ENCODE results near the gene FRMD6.
A peak's percentile ranks its signal among the peaks of the same experiment; 100 is the strongest.
"Not testable (repeated sequence)": the region's sequence is repeated elsewhere in the genome, so short reads cannot be mapped to it uniquely, and the experiment has no call there.

FRMD6 gene

DNA sequence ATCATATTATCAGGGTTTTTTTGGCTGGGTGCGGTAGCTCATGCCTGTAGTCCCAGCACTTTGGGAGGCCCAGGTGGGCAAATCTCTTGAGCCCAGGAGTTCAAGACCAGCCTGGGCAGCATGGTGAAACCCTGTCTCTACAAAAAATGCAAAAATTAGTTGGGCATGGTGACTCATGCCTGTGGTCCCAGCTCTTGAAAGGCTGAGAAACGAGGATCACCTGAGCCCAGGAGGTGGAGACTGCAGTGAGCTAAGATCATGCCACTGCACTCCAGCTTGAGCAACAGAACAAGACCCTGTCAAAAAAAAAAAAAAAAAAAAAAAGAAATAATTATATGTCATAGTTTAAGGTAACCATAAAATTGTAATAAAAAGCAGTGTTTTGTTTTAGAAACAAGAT lies 18.4 kb upstream of the FRMD6 start:
- H3K4ac ChIP-seq (ENCODE audit: low read depth in 1 of 2, low read length in 2 of 2), result not testable (repeated sequence)

GRCh38 chr14:51636109-51636508 lies 15.6 kb upstream of the FRMD6 start:
- no peak overlapping the region for H3K9ac ChIP-seq (ENCODE audit: low read length)
- H3K4me1 ChIP-seq (ENCODE audit: control insufficient read depth, insufficient read depth, low read depth, low read length), result peaks cover 6% of the 10 kb centered on the region
- no peak overlapping the region for H3K4ac ChIP-seq (ENCODE audit: low read depth in 1 of 2, low read length in 2 of 2)
- no peaks in the 10 kb centered on the region for H3K9me3 ChIP-seq (ENCODE audit: control insufficient read depth, low read length)
- no peak overlapping the region for H3K4me2 ChIP-seq (ENCODE audit: low read length, poor library complexity, severe bottlenecking)
- H2AFZ ChIP-seq (ENCODE audit: low read depth, low read length), result no peak overlapping the region
- no peaks in the 10 kb centered on the region for H3K27me3 ChIP-seq (ENCODE audit: control insufficient read depth in 1 of 2, insufficient read depth in 1 of 2, low read length in 2 of 2)
- no peak overlapping the region for H2BK120ac ChIP-seq (ENCODE audit: low read depth, low read length)
- H3K18ac ChIP-seq (ENCODE audit: low read depth in 1 of 2, low read length in 2 of 2), result no peak overlapping the region
- H4K91ac ChIP-seq (ENCODE audit: low read length), result no peak overlapping the region
- 94% methylated on average over 4 of the region's 4 CpGs for WGBS
- H2AK5ac ChIP-seq (ENCODE audit: low read length, severe bottlenecking), result no peak overlapping the region
- H3K79me1 ChIP-seq (replicated peaks; ENCODE audit: low read length, poor library complexity, severe bottlenecking), result no peaks in the 10 kb centered on the region
- H3K23ac ChIP-seq (ENCODE audit: low read length in 2 of 2), result no peak overlapping the region
- H2BK5ac ChIP-seq (ENCODE audit: low read depth, low read length, poor library complexity, severe bottlenecking), result no peak overlapping the region
- no peak overlapping the region for H3K4me3 ChIP-seq (ENCODE audit: insufficient read depth in 1 of 2, low read depth in 1 of 2, low read length in 2 of 2)
- no peak overlapping the region for H3K14ac ChIP-seq (ENCODE audit: low read length in 2 of 2)
- H3K36me3 ChIP-seq (ENCODE audit: control insufficient read depth in 1 of 2, insufficient read depth in 2 of 2, low read depth in 1 of 2, low read length in 2 of 2), result peaks cover 0 to 29% of the 10 kb centered on the region in 2 experiments
- H4K8ac ChIP-seq (ENCODE audit: low read length), result no peak overlapping the region
- H3K27ac ChIP-seq (ENCODE audit: low read length, poor library complexity, severe bottlenecking), result no peak overlapping the region
- H2BK15ac ChIP-seq (ENCODE audit: low read depth, poor library complexity, severe bottlenecking), result no peak overlapping the region
- no peak for DNase-seq
- no peak overlapping the region for H2BK12ac ChIP-seq (ENCODE audit: low read length in 2 of 2)

More for the DNA sequence above, 18.4 kb upstream of the FRMD6 start:
- H2AFZ ChIP-seq (ENCODE audit: low read depth, low read length); H3K27me3 ChIP-seq (ENCODE audit: control insufficient read depth in 1 of 2, insufficient read depth in 1 of 2, low read length in 2 of 2); H3K4me3 ChIP-seq (ENCODE audit: insufficient read depth in 1 of 2, low read depth in 1 of 2, low read length in 2 of 2); H3K27ac ChIP-seq (ENCODE audit: low read length, poor library complexity, severe bottlenecking); H3K4me1 ChIP-seq (ENCODE audit: control insufficient read depth, insufficient read depth, low read depth, low read length); H3K79me1 ChIP-seq (replicated peaks; ENCODE audit: low read length, poor library complexity, severe bottlenecking); H4K91ac ChIP-seq (ENCODE audit: low read length); H2AK5ac ChIP-seq (ENCODE audit: low read length, severe bottlenecking); H2BK12ac ChIP-seq (ENCODE audit: low read length in 2 of 2); H3K9ac ChIP-seq (ENCODE audit: low read length); H4K8ac ChIP-seq (ENCODE audit: low read length); H2BK120ac ChIP-seq (ENCODE audit: low read depth, low read length); H3K18ac ChIP-seq (ENCODE audit: low read depth in 1 of 2, low read length in 2 of 2); H2BK15ac ChIP-seq (ENCODE audit: low read depth, poor library complexity, severe bottlenecking); H3K4me2 ChIP-seq (ENCODE audit: low read length, poor library complexity, severe bottlenecking); H3K23ac ChIP-seq (ENCODE audit: low read length in 2 of 2); H2BK5ac ChIP-seq (ENCODE audit: low read depth, low read length, poor library complexity, severe bottlenecking); DNase-seq; H3K14ac ChIP-seq (ENCODE audit: low read length in 2 of 2); H3K9me3 ChIP-seq (ENCODE audit: control insufficient read depth, low read length): not testable (repeated sequence)
- peaks cover 0 to 21% of the 10 kb centered on the region in 2 experiments for H3K36me3 ChIP-seq (ENCODE audit: control insufficient read depth in 1 of 2, insufficient read depth in 2 of 2, low read depth in 1 of 2, low read length in 2 of 2)
- WGBS, result 100% methylated on average over 1 of the region's 2 CpGs

DNA sequence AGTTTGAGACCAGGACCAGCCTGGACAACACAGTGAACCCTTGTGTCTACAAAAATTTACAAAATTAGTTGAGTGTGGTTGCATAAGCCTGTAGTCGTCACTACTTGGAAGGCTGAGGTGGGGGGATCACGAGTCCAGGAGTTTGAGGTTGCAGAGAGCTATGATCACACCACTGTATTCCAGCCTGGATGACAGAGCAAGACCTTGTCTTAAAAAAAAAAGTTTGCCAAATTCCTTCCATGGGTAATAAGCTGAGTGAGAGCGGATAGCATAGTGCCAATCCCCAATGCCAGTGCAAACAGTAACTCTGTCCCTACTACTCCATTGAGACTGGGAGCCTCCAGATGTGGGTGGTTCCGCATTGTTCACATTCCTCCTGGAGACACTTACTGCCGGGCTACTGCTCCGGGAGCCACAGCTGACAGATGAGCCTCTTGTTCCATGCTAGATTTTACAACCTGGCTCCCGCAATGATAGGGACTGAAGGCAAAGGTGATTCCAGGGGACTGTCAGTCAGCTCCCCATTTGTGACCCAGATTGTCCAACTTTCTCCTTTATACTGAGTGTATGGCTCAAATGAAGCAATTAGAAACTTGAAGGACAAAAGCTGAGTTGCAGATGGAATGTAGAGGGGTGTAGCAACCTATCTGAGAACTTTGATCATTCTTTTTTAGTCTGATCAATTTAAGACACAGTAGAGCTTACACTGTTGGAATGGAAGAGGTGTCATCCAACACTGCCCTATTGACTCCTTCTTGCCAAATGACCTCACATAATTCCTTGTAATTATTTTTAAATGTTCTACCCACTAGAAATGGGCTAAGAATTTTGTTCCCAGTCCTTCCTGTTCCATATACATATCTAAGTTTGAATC lies 13.4 kb upstream of the FRMD6 start:
- no peak overlapping the region for H2AFZ ChIP-seq (ENCODE audit: low read depth, low read length)
- 53% methylated on average over 7 of the region's 7 CpGs for WGBS
- no peak overlapping the region for H3K18ac ChIP-seq (ENCODE audit: low read depth in 1 of 2, low read length in 2 of 2)
- H4K91ac ChIP-seq (ENCODE audit: low read length), result no peak overlapping the region
- no peak overlapping the region for H3K4ac ChIP-seq (ENCODE audit: low read depth in 1 of 2, low read length in 2 of 2)
- H2BK12ac ChIP-seq (ENCODE audit: low read length in 2 of 2), result peak overlapping the region; percentile 3 to 47
- peak overlapping the region; percentile 27 for H2AK5ac ChIP-seq (ENCODE audit: low read length, severe bottlenecking)
- H3K9me3 ChIP-seq (ENCODE audit: control insufficient read depth, low read length), result no peaks in the 10 kb centered on the region
- no peak overlapping the region for H3K9ac ChIP-seq (ENCODE audit: low read length)
- H3K4me3 ChIP-seq (ENCODE audit: insufficient read depth in 1 of 2, low read depth in 1 of 2, low read length in 2 of 2), result no peak overlapping the region
- no peaks in the 10 kb centered on the region for H3K27me3 ChIP-seq (ENCODE audit: control insufficient read depth in 1 of 2, insufficient read depth in 1 of 2, low read length in 2 of 2)
- H3K23ac ChIP-seq (ENCODE audit: low read length in 2 of 2), result no peak overlapping the region
- peaks cover 6% of the 10 kb centered on the region for H3K4me1 ChIP-seq (ENCODE audit: control insufficient read depth, insufficient read depth, low read depth, low read length)
- no peak overlapping the region for H3K4me2 ChIP-seq (ENCODE audit: low read length, poor library complexity, severe bottlenecking)
- H3K27ac ChIP-seq (ENCODE audit: low read length, poor library complexity, severe bottlenecking), result peak overlapping the region; percentile 37
- H3K79me1 ChIP-seq (replicated peaks; ENCODE audit: low read length, poor library complexity, severe bottlenecking), result no peaks in the 10 kb centered on the region
- DNase-seq, result no peak
- peak overlapping the region; percentile 46 for H2BK5ac ChIP-seq (ENCODE audit: low read depth, low read length, poor library complexity, severe bottlenecking)
- no peak overlapping the region for H2BK120ac ChIP-seq (ENCODE audit: low read depth, low read length)
- H4K8ac ChIP-seq (ENCODE audit: low read length), result peak overlapping the region; percentile 36
- peaks cover 0 to 44% of the 10 kb centered on the region in 2 experiments for H3K36me3 ChIP-seq (ENCODE audit: control insufficient read depth in 1 of 2, insufficient read depth in 2 of 2, low read depth in 1 of 2, low read length in 2 of 2)
- no peak overlapping the region for H2BK15ac ChIP-seq (ENCODE audit: low read depth, poor library complexity, severe bottlenecking)
- no peak overlapping the region for H3K14ac ChIP-seq (ENCODE audit: low read length in 2 of 2)

- Histone ChIP-seq H3K27me3 (ENCODE audit: control insufficient read depth in 1 of 2, insufficient read depth in 1 of 2, low read length in 2 of 2) (no peaks in the 10 kb centered on the region), H2BK15ac (ENCODE audit: low read depth, poor library complexity, severe bottlenecking) (no peak overlapping the region), H3K9me3 (ENCODE audit: control insufficient read depth, low read length) (no peaks in the 10 kb centered on the region), H3K4ac (ENCODE audit: low read depth in 1 of 2, low read length in 2 of 2) (no peak overlapping the region), H2AK5ac (ENCODE audit: low read length, severe bottlenecking) (no peak overlapping the region), H3K14ac (ENCODE audit: low read length in 2 of 2) (no peak overlapping the region), H2BK5ac (ENCODE audit: low read depth, low read length, poor library complexity, severe bottlenecking) (no peak overlapping the region), H3K36me3 (ENCODE audit: control insufficient read depth in 1 of 2, insufficient read depth in 2 of 2, low read depth in 1 of 2, low read length in 2 of 2) (peaks cover 0 to 47% of the 10 kb centered on the region in 2 experiments), H2AFZ (ENCODE audit: low read depth, low read length) (no peak overlapping the region), H3K79me1 (replicated peaks; ENCODE audit: low read length, poor library complexity, severe bottlenecking) (peaks cover 3% of the 10 kb centered on the region), H3K9ac (ENCODE audit: low read length) (no peak overlapping the region), H3K23ac (ENCODE audit: low read length in 2 of 2) (no peak overlapping the region), H2BK12ac (ENCODE audit: low read length in 2 of 2) (no peak overlapping the region), H4K8ac (ENCODE audit: low read length) (no peak overlapping the region), H3K27ac (ENCODE audit: low read length, poor library complexity, severe bottlenecking) (no peak overlapping the region), H3K4me1 (ENCODE audit: control insufficient read depth, insufficient read depth, low read depth, low read length) (peaks cover 8% of the 10 kb centered on the region), H2BK120ac (ENCODE audit: low read depth, low read length) (no peak overlapping the region), H4K91ac (ENCODE audit: low read length) (no peak overlapping the region), H3K4me2 (ENCODE audit: low read length, poor library complexity, severe bottlenecking) (no peak overlapping the region), H3K18ac (ENCODE audit: low read depth in 1 of 2, low read length in 2 of 2) (no peak overlapping the region), H3K4me3 (ENCODE audit: insufficient read depth in 1 of 2, low read depth in 1 of 2, low read length in 2 of 2) (no peak overlapping the region)
- WGBS, result 93% methylated on average over 2 of the region's 5 CpGs
- DNase-seq, result no peak
Measured at GRCh38 chr14:51639668-51640316, 11.9 kb upstream of the FRMD6 start.

Data from mesenchymal stem cell (in vitro differentiated cells and primary cell).